Body of pancreas (tissue), 4 donors: ENCODE data around the gene IER2. TPM values are rescaled to one million over a fixed set of nuclear protein-coding genes. Genes with fewer than 3 reads are reported as not detected.

Source experiments
- ATAC-seq: fragments of 150-250 bp; one replicate; pipeline ENCODE4 v1.9.1; 2016
- DNase-seq, 4 donors: peaks; one replicate each; pipeline ENCODE4 v3.0.0-alpha.2; 2019
- H3K27ac ChIP-seq, 4 donors: fragments of 200-600 bp; sonication (generic); 1 replicate in 3 of 4; 2 replicates in 1 of 4; pipeline versions ENCODE4 v1.5.1 to v1.6.1; 2016 to 2019; ENCODE audit warnings: mild to moderate bottlenecking in 1 of 4, mixed read lengths in 1 of 4, moderate library complexity in 1 of 4
- H3K27me3 ChIP-seq, 2 donors: fragments of 200-600 bp; sonication (generic); one replicate each; pipeline ENCODE4 v1.6.0; 2016; ENCODE audit warnings: mild to moderate bottlenecking in 1 of 2
- H3K36me3 ChIP-seq, 2 donors: fragments of 200-600 bp; sonication (generic); replicated peaks in 1 of 2; 2 replicates each; pipeline ENCODE4 v1.5.1; 2016; ENCODE audit warnings: low read depth in 2 of 2; ENCODE audit not compliant: insufficient read depth in 1 of 2
- H3K4me1 ChIP-seq: fragments of 200-600 bp; sonication (generic); one replicate; pipeline ENCODE4 v1.6.0; 2016
- H3K4me3 ChIP-seq, 2 donors: fragments of 200-600 bp; sonication (generic); 1 replicate in 1 of 2; 2 replicates in 1 of 2; pipeline ENCODE4 v1.5.1; 2016 to 2019
- H3K9me3 ChIP-seq, 3 donors: fragments of 200-600 bp; sonication (generic); 1 replicate in 2 of 3; 2 replicates in 1 of 3; pipeline ENCODE4 v1.5.1; 2016
- POLR2A ChIP-seq, 3 donors: fragments of 450-650 bp; IDR thresholded peaks; one replicate each; pipeline ENCODE4 v1.6.1; 2016; ENCODE audit warnings: antibody characterized with exemption in 3 of 3, mild to moderate bottlenecking in 2 of 3
- WGBS, 2 donors: methylation state at CpG; one replicate each; pipeline ENCODE4 v1.1.5; 2017; 5-methylcytosine and 5-hydroxymethylcytosine counted together
- intact Hi-C: fragments of 100-400 bp; cut with DNase I; formaldehyde crosslinking; loops from one replicate; pipeline ENCODE4 v1.15.1; 2023
- total RNA-seq, 2 donors: library from RNA; depleted of rRNA; stranded (reverse); fragments of >200 nt; gene quantifications; one replicate each; pipeline ENCODE4 v1.1.0, GENCODE V29; 2016
- TF ChIP-seq, protein P1 (sequence below), 7 experiments: fragments of 450-650 bp in 4 of 7; fragments of 200-600 bp in 3 of 7; sonication (generic) in 3 of 7; IDR thresholded peaks; one replicate each; pipeline ENCODE4 v1.5.1; 2016 to 2019; ENCODE audit warnings: antibody characterized with exemption in 7 of 7

The IER2 gene
- total RNA-seq, 2 donors from 2014 or later = 162 to 857 TPM

DNA sequence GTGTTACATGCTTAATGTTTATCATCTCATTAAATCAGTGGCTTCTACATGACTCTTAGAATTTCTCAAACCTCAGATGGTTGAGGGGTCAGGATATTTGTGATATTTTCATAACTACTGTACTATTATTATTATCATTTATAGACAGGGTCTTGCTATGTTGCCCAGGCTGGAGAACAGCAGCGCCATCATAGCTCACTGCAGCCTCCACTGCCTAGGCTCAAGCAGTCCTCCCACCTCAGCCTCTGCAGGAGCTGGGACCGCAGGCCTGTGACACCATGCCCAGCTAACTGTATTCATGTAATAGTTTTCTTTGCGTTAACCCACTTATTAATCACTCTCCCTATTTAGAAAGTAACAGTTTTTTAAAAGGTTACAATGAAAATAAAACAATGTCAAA lies 9.5 kb downstream of the IER2 start:
- Histone ChIP-seq H3K27me3 (no peaks in the 10 kb centered on the region), H3K36me3 (no peaks in the 10 kb centered on the region), H3K4me3 (no peak overlapping the region), H3K27ac (no peak overlapping the region), H3K4me1 (peaks cover 60% of the 10 kb centered on the region), H3K9me3 (no peaks in the 10 kb centered on the region)
- intact Hi-C loops = no loop called here
- 84 to 97% methylated on average over 3 of the region's 3 CpGs for WGBS, 2 donors
- TF ChIP-seq POLR2A (IDR thresholded peaks at IDR 0.05) = no peak
- TF ChIP-seq, protein P1, sequence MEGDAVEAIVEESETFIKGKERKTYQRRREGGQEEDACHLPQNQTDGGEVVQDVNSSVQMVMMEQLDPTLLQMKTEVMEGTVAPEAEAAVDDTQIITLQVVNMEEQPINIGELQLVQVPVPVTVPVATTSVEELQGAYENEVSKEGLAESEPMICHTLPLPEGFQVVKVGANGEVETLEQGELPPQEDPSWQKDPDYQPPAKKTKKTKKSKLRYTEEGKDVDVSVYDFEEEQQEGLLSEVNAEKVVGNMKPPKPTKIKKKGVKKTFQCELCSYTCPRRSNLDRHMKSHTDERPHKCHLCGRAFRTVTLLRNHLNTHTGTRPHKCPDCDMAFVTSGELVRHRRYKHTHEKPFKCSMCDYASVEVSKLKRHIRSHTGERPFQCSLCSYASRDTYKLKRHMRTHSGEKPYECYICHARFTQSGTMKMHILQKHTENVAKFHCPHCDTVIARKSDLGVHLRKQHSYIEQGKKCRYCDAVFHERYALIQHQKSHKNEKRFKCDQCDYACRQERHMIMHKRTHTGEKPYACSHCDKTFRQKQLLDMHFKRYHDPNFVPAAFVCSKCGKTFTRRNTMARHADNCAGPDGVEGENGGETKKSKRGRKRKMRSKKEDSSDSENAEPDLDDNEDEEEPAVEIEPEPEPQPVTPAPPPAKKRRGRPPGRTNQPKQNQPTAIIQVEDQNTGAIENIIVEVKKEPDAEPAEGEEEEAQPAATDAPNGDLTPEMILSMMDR (IDR thresholded peaks at IDR 0.05) = no peak
- DNase-seq (no peak), ATAC-seq (no peak)

DNA sequence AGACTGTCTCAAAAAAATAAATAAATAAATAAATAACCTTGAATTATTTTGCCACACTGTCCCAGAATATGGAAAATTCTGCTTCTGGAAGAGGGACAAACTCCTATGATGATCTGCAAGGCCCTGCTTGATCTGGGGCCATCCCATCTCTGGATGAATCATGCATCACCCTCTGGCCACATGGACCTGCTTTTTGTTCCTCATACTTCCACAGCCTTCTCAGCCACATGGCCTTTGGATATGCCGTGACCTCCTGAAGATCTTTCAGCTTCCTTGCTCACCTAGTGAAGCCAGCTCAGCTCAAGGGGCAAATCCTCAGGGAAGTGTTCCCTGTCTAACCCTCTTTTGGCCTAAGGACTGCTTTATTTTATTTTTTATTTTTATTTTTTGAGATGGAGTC lies 10.3 kb downstream of the IER2 start:
- Histone ChIP-seq H3K27me3 (no peaks in the 10 kb centered on the region), H3K36me3 (no peaks in the 10 kb centered on the region), H3K4me1 (peaks cover 60% of the 10 kb centered on the region), H3K4me3 (no peak overlapping the region), H3K27ac (peak overlapping the region in 1 of 4 donors; percentile 94), H3K9me3 (no peaks in the 10 kb centered on the region)
- 50 to 73% methylated on average over 1 of the region's 1 CpG for WGBS, 2 donors
- ATAC-seq (no peak), DNase-seq (peak in 2 of 4 donors; percentile 36 to 46)
- TF ChIP-seq, protein P1 (IDR thresholded peaks at IDR 0.05) = no peak
- TF ChIP-seq POLR2A (IDR thresholded peaks at IDR 0.05) = no peak
- intact Hi-C loops = no loop called here

DNA sequence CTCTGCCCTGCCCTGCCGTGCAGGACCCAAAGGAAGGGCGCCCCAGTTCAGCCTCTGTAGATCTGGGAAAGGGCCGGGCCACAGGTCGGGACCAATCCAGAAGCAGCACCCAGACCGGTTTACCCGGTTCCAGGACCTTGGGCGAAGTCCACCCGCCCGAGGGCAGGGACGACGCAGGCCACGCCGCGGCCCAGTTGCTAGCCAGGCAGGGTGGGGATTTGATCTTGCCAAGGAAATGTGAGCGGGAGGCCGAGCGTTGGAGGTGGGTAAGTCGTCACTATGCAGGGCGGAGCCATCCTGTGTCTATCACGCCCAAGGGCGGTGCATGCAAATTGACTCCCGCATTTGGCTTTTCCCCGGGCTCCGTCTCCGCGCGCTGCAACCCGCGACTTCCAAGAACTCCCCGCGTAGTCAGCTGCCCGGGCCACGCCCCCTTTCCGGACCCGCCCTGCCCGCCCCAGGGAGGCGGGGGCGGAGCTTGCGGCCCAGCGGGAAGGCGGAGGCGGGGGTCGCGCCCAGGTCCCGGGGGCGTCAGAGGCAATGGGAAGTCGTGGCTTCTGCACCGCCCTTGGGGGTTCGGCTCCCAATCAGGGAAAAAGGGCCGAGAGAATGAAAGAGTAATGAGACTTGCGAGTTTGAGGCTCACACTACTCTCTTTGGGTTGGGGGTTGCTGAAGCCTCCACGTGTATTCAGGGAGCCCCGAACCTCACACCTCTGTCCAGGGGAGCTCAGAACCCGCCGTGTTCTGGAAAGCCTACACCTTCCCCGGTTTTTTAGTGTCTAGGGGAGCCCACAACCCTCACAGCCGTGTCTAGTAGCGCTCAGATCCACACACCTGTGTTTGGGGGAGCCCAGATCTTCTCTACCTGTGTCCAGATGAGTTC lies 12.8 kb downstream of the IER2 start:
- WGBS, 2 donors = 1 to 3% methylated on average over 18 to 58 of the region's 58 CpGs
- peak; percentile 89 for ATAC-seq

GRCh38 chr19:13163609-13164342 lies 13.6 kb downstream of the IER2 start:
- H3K4me1 ChIP-seq = peaks cover 69% of the 10 kb centered on the region
- intact Hi-C loops = no loop called here

More for the DNA sequence above, 12.8 kb downstream of the IER2 start:
- peak in 1 of 3 donors; percentile 94 for TF ChIP-seq POLR2A (IDR thresholded peaks at IDR 0.05)
- TF ChIP-seq, protein P1 (IDR thresholded peaks at IDR 0.05) = peak in 1 of 7 experiments; percentile 17
- intact Hi-C loops = no loop called here
- H3K27me3 ChIP-seq = no peaks in the 10 kb centered on the region
- H3K36me3 ChIP-seq = no peaks in the 10 kb centered on the region
- peak overlapping the region in 1 of 2 donors; percentile 21 for H3K4me3 ChIP-seq
- H3K27ac ChIP-seq = peak overlapping the region; percentile 90 to 96 (median 94)
- peak; percentile 99 to 100 (median 100) for DNase-seq
- peaks cover 63% of the 10 kb centered on the region for H3K4me1 ChIP-seq
- no peaks in the 10 kb centered on the region for H3K9me3 ChIP-seq

More at GRCh38 chr19:13163609-13164342, 13.6 kb downstream of the IER2 start:
- 9 to 18% methylated on average over 15 to 20 of the region's 20 CpGs for WGBS, 2 donors
- peak; percentile 46 to 82 (median 79) for TF ChIP-seq POLR2A (IDR thresholded peaks at IDR 0.05)
- TF ChIP-seq, protein P1 (IDR thresholded peaks at IDR 0.05) = no peak
- no peak overlapping the region for H3K4me3 ChIP-seq
- H3K27ac ChIP-seq = peak overlapping the region; percentile 90 to 96 (median 94)
- no peaks in the 10 kb centered on the region for H3K36me3 ChIP-seq
- ATAC-seq = peak; percentile 40
- no peaks in the 10 kb centered on the region for H3K27me3 ChIP-seq
- peak; percentile 81 to 89 (median 86) for DNase-seq
- H3K9me3 ChIP-seq = no peaks in the 10 kb centered on the region
